Measurements from ENCODE around the gene CXCL3.
A peak's percentile ranks its signal among the peaks of the same experiment; 100 is the strongest.

Gene CXCL3

DNA sequence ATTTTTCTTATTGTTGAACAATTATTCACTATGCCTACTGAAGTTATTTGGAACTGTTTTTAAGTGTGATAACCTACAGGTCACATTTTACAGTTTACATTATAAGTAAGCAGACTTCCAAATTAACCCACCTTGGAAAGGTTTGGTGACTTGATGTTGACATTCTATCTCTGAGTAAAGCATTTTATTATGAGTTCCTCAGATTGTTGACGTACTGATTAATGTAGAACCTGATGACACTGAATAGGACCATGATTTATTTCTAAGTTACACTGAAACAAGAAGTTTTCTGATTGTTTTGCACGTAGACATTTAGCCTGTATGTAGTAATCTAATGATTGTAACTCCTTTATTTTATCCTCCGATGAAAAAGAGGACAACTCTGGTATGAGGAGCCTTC lies 17.0 kb upstream of the CXCL3 start:
- DNase-seq: no peak

DNA sequence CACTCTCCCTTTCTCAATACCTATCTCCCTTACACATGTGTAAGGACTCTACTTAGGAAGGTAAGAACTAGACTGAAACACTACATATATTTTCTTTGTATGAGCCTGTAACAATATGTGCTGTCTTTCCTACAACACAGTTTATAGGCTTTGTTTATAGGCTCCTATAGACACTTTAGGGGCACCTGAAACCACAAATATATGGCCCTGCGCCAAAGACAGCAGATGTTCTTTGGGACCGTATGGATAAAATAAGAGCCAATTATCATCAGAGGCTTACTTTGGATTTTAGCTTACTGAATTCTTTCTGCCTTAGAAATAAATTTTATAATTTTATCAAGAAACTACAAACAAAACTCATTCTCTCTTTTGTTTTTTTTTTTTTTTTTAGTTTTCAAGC lies 16.6 kb upstream of the CXCL3 start:
- no peak for DNase-seq

DNA sequence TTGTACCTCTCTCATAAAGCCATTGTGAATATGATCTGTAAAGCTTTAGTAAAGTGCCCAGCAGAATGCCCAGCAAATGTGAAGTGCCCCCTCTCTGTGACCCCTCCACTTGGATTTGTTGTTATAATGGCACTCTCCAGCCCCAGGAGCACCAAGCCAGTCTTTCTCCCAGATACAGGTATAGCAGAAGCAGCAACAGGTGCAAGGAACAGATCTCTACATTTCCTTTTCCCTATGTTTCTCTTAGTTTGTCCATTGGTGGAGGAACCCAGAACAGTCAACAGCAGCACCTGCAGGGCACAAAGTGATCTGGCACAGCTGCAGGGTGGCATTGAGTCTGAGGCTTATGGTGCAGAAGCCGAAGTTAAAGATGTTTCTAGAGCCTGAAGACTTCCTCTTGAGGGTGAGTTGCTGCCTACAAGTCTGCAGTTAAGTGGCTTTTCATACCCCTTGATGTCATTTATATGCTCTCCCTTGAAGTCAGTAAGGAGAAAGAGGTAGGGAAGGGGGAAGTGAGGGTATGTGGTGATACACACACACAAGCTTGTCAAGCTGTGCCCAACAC lies 16.1 kb upstream of the CXCL3 start:
- no peak for DNase-seq

DNA sequence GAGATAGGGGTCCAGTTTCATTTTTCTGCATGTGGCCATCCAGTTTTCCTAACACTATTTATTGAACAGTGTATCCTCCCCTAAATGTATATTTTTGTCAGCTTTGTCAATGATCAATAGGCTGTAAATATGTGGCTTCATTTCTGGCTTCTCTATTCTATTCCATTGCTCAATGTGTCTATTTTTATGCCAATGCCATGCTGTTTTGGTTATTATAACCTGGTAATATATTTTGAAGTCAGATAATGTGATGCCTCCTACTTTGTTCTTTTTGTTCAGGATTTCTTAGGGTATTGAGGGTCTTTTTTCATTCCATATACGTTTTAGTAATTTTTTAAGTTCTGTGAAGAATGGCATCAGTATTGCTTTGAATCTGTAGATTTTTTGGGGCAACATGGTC lies 8.7 kb upstream of the CXCL3 start:
- DNase-seq: no peak

DNA sequence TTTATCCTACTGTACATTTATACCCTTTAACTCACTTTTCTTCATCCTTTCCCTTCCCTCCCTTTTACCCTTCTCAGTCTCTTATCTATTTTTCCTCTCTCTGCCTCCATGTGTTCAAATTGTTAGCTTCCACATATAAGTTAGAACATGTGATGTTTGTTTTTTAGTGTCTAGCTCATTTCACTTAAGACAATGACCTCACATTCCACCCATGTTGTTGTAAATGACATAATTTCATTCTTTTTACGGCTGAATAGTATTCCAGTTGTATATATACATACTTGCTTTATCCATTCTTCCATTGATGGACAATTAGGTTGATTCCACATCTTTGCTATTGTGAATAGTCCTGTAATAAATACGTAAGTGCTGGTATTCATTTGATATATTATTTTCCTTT lies 7.3 kb upstream of the CXCL3 start:
- DNase-seq: no peak

DNA sequence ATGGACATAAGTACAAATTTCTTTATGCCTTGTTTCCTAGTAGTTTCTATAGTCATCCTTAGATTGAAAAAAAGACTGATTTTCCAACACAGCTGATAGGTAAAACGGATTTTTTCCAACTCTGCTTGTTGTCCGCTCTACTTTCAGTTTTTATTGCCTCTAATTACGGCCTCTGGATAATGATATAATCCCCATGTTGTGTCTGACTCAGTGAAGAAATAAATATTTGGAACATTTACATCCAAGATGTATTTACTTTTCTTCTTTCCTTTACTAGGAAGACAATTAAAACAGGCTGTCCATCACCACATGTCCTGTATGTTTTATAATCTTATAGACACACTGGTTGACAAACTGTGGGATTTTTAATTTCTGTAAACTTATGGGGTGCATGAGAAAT lies 6.8 kb upstream of the CXCL3 start:
- DNase-seq: no peak

DNA sequence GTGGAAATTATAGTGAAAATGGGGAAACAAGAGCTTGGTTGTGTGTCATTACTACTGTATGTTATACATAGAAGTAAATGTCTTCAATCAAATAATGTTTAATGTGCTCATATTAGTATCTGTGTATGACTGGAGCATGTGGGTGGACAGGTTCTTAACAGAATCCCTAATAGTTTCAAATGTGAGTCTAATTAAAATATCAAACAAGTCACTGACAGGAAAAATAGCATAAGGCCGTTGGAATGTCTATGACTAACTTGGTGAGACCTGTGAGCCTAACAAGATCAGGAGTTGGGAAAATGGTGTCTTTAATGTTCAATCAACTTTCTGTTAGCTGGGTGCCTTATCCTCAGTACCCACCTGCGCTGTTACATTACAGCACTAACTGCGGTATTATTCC lies 6.2 kb upstream of the CXCL3 start:
- DNase-seq: no peak

DNA sequence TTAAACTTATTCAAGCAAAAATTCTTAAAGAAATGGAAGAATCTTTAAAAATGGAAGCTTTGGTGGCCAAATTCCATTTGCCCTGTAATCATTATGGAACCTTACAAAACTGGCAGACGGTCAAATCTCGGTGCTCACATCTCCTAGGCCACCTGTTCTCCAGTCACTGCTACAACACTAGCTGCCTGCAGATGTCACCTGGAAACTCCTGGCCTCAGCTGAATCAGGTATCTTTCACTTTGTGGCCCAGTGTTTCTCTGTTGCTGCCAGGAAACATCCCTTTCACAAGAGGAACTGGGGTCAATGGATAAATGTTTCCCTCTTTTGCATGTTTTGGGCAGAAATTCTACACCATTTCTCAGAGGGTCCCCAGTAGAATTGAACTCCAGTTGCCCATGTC lies 4.2 kb upstream of the CXCL3 start:
- DNase-seq: no peak

DNA sequence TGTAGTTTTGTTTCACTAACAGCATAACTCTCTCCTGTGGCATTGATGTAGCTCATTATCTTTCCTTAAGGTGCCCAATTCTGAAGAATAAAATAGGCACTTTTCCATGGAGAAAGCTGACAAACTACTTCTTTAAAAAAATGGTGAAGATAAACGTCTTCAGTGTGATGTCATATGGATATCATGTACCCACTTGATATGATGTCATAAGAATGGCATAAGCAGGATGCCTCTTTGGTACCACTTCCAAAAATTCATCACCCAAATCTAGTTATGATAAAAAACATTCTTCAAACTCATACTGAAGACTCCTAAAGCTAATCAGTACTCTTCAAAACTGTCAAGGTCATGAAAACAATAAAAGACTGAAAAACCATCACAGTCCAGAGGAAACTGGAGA lies 2.9 kb upstream of the CXCL3 start:
- DNase-seq: no peak

DNA sequence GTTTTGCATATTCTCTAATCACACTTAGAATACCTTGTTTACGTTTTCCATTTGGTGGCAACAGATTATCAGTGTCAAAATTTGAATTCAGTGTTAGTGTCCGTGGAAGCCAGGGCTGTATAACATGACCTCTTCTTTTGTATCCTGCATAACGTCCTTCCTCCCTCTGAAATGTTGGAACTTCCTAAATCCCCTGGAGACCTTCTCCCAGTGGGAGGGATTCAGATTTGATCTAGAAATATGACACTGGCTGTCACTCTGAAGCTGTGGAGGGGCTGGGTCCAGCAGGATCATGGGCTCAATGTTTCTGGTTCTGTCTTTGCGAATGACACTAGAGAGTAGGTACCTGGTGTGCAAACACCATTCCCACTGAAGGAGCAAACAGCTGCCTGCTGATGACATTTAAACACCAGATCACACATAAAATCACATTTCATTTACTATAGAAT lies 850 bp upstream of the CXCL3 start:
- peak in 1 of 58 donors; percentile 0 for DNase-seq

DNA sequence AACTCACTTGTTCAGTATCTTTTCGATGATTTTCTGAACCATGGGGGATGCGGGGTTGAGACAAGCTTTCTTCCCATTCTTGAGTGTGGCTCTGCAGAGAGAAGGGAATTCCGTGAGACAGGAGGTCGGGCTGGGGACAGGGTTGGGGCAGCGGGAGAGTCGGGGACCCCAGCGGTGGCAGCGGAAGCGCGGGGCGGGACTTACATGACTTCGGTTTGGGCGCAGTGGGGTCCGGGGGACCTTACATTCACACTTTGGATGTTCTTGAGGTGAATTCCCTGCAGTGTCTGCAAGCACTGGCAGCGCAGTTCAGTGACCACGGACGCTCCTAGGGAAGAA lies 434 bp downstream of the CXCL3 start:
- no peak for DNase-seq

DNA sequence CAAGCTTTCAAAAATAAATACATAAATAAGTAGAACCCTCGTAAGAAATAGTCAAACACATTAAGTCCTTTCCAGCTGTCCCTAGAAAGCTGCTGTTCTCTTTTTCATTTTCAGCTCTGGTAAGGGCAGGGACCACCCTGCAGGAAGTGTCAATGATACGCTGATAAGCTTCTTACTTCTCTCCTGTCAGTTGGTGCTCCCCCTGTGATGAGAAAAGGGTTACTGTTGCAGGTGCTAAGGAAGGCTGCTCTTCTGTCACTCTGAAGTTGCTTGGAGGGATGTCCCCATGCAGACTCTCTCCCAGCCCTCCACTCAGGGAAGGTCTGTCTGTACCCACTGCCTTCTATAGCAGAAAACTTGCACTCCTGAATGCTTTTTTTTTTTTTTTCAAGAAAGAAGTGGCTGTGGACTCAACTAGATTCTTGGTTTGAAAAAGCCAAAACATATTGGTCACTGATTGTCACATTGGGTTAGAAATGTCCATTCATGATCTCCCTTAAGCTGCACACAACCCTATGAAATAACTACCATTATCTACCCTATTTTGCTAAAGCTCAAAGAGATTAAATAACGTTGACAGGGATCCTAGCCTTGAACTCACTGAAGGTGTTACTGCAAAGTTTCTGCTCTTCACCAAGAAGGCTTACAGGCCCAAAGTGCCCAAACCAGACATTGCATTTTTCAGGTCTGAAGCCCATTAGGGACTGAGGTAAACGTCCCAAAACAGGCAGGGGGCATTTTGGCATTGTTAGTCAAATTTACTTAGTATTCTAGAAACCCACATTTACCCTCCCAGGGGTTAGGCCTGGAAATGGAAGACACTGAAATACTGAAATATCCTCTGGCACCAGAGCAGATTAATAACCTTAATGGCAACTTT lies 1.2 kb downstream of the CXCL3 start:
- no peak for DNase-seq

DNA sequence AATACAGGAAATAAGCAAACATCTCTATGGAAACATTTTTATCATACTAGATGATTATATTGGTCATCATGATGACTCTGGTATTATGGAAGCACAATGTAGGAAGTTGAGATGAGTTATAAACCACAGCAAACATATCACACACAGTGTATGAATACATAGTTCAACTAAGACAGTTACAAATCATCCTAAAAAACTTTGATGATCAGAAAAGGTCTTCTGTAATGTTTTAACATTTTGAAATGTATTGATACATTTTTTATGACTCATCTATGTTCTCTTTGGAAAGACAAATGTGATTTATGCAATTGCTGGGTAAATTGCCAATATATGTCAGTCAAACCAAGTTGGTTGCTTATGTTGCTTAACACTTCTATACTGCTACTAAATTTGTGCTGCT lies 4.8 kb downstream of the CXCL3 start:
- no peak for DNase-seq

DNA sequence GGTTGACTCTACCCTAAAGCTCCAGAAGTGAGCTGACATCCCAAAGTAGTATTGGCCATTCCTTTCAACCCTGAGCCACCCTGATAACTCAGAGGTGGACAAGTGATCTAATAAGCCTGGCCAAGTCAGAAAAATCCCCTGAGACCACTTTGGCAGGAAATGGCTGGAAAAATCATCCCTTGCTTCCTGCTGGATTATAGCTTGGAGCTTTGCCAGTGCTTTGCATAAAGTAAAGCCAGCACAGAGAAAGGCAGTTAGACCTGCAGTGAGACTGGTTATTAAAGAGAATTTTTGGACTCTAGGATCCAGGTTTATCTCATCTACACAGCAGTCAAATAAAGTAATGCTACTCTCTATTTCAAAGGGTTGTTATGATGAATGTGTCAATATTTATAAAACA lies 6.4 kb downstream of the CXCL3 start:
- DNase-seq: no peak

DNA sequence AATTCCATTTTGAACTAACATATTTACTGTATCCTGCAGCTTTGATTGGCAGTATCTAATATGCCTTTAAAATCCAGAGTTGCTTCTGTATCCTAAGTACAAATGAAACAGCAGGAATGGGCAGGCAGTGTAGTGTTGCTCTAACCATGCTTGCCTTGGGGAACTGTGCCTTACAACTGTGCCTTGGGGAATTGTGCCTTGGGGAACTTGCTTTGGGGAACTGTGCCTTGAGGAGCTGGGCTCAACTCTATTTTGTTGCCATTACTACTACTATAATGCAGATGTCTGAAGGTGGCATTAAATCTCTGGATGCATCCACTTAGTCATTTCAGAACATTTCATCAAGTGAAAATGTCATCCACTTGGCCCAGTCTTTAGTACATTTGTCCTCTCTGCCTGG lies 6.9 kb downstream of the CXCL3 start:
- DNase-seq: no peak

DNA sequence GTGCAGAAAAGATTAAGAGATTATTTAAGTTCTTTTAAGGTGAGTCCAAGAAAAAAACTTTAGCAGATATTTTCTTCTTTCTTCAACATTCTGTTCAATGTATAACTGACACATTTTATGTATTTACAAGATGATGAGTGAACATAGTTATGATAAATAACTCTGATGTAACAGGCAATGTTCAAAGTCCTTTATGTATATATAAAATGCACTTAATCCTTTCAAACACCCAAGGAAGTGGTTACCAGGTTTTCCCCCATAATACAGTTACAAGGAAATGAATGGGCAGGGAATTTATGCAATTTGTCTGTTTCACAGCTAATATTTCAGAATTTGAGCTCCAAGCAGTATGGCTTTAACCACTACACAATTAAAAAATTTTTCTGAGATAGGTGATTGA lies 8.2 kb downstream of the CXCL3 start:
- no peak for DNase-seq

DNA sequence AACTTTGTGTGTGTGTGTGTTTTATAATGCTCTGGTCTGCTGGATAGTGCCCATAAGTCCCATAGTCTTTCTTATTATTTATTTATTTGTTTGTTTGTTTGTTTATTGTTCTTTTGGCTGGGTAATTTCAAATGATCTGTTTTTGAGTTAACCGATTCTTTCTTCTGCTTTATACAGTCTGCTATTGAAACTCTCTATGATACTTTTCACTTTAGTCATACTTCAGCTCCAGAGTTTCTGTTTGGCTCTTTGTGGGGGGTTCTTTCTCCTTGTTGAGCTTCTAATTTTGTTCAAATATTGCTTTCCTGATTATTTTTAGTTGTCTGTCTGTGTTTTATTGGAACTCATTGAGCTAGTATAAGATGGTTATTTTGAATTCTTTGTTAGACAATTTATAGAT lies 10.0 kb downstream of the CXCL3 start:
- no peak for DNase-seq

DNA sequence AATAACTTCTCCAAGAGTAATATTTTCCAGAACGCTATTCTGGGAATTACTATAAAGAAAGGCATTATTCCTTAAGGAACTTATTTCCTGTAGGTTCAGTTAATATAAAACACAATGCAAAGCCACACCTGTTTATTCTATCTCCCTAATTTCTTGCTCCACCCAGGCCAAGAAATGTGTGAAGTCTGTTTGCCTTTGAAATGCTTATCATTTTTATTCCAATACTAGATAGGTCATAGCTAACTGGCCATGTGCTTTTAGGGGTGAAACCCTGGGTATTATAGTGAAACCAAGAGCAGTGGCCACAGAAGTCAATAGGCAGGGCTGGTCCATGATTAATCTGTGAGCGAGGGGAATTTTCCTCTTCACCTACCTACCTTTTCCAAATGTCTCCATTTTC lies 14.8 kb downstream of the CXCL3 start:
- no peak for DNase-seq

DNA sequence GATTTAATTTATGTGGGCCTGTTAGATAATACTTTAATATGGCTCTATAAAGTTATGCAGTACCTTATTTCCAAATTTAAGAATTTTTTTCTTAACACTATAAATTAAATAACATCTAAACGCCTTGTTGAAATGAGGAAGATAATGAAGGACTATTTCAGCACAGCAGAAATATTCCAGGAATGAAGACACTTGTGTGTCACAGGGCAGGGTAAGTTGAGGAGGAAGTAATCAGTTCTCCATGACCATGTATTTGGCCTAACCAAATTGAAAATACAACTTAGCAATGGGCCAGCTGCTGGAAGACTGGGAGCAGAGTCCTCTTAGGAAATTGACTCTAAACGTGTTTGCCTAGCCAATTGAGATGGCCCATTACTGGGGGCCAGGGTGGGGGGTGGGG lies 16.9 kb downstream of the CXCL3 start:
- DNase-seq: no peak

DNA sequence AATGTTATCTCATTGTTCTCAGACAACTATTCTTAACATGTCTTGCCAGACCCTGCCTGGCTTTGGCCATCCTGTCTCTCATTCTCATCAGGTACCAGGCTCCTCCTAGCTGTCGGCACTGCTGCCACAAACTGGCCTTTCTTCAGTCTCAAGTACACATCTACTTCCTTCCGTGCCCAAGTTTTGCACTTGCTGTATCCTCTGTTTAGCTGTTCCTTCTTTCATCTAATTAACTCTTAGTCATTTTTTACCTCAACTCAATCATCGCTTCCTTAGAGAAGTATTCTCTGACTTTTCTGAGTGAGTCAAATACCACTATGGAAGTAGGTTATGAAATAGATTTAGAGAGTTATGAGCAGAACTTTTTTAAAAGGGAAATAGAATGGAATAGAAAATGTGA lies 19.7 kb downstream of the CXCL3 start:
- DNase-seq: no peak

DNA sequence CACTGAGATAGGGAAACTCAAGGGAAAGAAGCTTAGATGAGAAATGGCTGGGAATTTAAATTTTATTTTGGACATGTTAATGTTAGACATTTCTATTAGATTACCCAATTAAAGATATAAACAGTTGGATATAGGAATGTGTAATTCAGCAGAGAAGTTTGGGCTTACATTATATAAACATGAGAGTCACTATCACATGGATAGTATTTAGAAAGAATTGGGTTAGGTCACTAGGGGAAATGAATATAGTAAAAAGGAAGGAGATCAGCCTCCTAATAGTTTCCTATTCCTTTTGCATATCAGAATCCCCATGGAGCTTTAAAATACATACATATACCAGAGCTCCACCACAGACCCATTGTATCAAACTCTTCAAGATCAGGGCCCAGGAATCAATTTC lies 20.4 kb downstream of the CXCL3 start:
- DNase-seq: no peak

DNA sequence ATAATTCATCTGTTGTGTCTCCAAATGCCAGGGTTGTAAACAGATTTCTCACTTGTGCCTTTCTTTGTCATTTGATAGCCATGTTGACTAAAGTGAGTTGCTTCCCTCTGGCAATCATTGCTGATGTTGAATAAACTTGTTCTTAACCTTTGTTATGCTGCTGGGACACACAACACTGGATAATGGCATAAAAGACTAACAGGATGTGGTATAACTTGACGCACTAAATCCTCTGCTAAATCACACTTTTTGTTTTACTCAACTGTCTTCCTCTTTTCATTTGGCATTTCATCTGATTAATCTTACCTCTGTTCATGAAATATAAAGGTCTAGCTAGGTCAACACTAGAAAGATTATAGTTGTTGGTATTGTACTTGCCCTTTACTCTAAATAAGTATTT lies 22.4 kb downstream of the CXCL3 start:
- no peak for DNase-seq

DNA sequence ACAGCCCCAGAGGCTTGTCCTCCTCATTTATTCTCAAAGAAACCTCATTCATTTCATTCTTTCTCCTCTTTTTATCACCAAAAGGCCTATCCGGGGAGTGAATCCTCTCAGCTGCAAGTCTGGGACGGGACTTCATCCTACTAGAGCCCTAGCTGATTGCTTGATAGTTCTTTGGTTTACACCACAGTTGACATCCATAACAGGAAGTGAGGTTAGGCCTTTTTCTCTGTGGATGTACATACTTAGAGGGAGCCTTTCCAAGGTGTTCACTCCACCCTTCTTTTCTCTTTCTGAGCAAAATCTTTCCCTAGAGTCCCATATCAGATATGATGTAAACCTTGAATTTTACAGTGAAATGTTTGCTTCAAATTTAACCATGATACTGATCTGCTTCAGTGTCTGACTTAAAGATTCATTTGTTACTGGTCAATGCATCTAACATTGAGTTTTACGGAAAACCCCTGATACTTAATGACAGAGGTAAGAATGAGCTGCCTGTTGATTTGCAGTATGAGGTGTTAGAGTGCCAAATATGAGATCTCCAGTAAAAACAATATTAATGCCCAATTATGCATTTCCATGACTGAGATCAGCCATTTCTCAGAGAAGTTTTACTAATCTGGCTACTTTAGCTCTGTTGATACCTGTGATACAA lies 23.2 kb downstream of the CXCL3 start:
- DNase-seq: no peak
